Right atrium auricular region (tissue), 2 donors: ENCODE data around the gene TMEM106A. TPM values are rescaled to one million over a fixed set of nuclear protein-coding genes. Genes with fewer than 3 reads are reported as not detected.
"Not testable (repeated sequence)": the region's sequence is repeated elsewhere in the genome, so short reads cannot be mapped to it uniquely, and the experiment has no call there.

ENCODE experiments used
- DNase-seq: peaks from one replicate; pipeline ENCODE4 v3.0.0-alpha.2; 2019; ENCODE audit warnings: low spot score
- H3K27ac ChIP-seq, 2 donors: fragments of 200-600 bp; sonication (generic); 1 replicate in 1 of 2; 2 replicates in 1 of 2; pipeline ENCODE4 v1.5.1; 2016 to 2019
- H3K27me3 ChIP-seq, 2 donors: fragments of 200-600 bp; sonication (generic); one replicate each; pipeline versions ENCODE4 v1.5.1 to v1.6.0; 2017 to 2019
- H3K36me3 ChIP-seq: fragments of 200-600 bp; sonication (generic); one replicate; pipeline ENCODE4 v1.5.1; 2016
- H3K4me1 ChIP-seq, 2 donors: fragments of 200-600 bp; sonication (generic); one replicate each; pipeline versions ENCODE4 v1.5.1 to v1.6.0; 2017 to 2019
- H3K4me3 ChIP-seq, 2 donors: fragments of 200-600 bp; sonication (generic); 1 replicate in 1 of 2; 2 replicates in 1 of 2; pipeline ENCODE4 v1.5.1; 2017 to 2019; ENCODE audit warnings: mild to moderate bottlenecking in 1 of 2, moderate library complexity in 1 of 2
- H3K9me3 ChIP-seq, 2 donors: fragments of 200-600 bp; sonication (generic); one replicate each; pipeline ENCODE4 v1.5.1; 2019
- total RNA-seq, 2 donors: library from RNA; depleted of rRNA; stranded (reverse); fragments of >200 nt; gene quantifications; one replicate each; pipeline ENCODE4 v1.1.0, GENCODE V29; 2016
- TF ChIP-seq, protein P1 (sequence below), 2 donors: fragments of 200-600 bp; sonication (generic); IDR thresholded peaks; one replicate each; pipeline ENCODE4 v1.5.1; 2019; ENCODE audit warnings: antibody characterized with exemption in 2 of 2

The TMEM106A gene
- total RNA-seq, 2 donors from 2014 or later = 2.4 to 3.5 TPM

DNA sequence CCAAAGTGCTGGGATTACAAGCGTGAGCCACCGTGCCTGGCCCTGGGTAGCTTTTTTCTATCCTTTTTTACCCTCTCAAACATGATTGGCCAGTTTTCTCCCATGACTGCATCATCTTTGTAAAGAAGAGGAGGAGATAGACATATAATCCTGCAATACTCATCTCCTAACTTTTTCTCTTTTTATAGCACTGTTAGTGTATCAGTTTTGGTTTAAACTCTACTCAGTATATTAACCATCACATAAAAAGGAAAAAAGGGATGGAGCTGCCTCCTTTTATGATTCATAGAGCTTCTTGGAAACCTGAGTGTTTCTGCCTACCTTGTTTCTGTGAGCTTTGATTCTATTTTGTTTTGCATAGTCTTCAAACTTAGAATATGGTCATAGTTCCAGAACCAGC, 12.0 kb upstream of the TMEM106A start:
- no peaks in the 10 kb centered on the region for H3K27me3 ChIP-seq
- H3K36me3 ChIP-seq = peaks cover 99% of the 10 kb centered on the region
- DNase-seq = no peak
- no peaks in the 10 kb centered on the region for H3K4me1 ChIP-seq
- H3K9me3 ChIP-seq = no peaks in the 10 kb centered on the region
- no peak overlapping the region for H3K27ac ChIP-seq
- H3K4me3 ChIP-seq = no peak overlapping the region
- TF ChIP-seq, protein P1, sequence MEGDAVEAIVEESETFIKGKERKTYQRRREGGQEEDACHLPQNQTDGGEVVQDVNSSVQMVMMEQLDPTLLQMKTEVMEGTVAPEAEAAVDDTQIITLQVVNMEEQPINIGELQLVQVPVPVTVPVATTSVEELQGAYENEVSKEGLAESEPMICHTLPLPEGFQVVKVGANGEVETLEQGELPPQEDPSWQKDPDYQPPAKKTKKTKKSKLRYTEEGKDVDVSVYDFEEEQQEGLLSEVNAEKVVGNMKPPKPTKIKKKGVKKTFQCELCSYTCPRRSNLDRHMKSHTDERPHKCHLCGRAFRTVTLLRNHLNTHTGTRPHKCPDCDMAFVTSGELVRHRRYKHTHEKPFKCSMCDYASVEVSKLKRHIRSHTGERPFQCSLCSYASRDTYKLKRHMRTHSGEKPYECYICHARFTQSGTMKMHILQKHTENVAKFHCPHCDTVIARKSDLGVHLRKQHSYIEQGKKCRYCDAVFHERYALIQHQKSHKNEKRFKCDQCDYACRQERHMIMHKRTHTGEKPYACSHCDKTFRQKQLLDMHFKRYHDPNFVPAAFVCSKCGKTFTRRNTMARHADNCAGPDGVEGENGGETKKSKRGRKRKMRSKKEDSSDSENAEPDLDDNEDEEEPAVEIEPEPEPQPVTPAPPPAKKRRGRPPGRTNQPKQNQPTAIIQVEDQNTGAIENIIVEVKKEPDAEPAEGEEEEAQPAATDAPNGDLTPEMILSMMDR (IDR thresholded peaks at IDR 0.05) = no peak

DNA sequence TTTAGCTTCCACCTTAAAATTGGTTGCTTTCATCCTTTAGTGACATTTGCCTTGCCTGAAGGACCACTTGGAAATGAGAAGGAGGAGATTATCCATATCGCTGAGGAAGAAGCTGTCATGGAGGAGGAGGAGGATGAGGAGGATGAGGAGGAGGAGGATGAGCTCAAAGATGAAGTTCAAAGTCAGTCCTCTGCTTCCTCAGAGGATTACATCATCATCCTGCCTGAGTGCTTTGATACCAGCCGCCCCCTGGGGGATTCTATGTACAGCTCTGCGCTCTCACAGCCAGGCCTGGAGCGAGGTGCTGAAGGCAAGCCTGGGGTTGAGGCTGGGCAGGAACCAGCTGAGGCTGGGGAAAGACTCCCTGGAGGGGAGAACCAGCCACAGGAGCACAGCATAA, 11.5 kb upstream of the TMEM106A start:
- Histone ChIP-seq H3K9me3 (no peaks in the 10 kb centered on the region), H3K36me3 (peaks cover 99% of the 10 kb centered on the region), H3K4me3 (no peak overlapping the region), H3K27ac (no peak overlapping the region), H3K27me3 (no peaks in the 10 kb centered on the region), H3K4me1 (no peaks in the 10 kb centered on the region)
- TF ChIP-seq, protein P1 (IDR thresholded peaks at IDR 0.05) = no peak
- DNase-seq = no peak

DNA sequence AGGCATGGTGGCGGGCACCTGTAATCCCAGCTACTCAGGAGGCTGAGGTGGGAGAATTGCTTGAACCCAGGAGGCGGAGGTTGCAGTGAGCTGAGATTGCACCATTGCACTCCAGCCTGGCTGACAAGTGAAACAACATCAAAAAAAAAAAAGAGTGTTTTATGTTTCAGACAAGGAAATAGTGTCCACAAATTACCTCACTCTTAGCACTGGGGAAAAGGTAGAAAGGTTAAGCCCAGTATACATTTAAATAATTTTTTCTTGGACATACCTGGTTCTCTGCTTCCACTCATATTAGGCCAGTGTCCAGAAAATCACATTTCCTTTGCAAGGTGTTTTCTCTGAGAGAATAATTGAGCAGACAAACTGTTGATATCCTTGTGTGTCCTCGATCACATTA, 8.7 kb upstream of the TMEM106A start:
- not testable (repeated sequence) for H3K27ac ChIP-seq, H3K4me1 ChIP-seq, H3K9me3 ChIP-seq, DNase-seq, H3K27me3 ChIP-seq, H3K4me3 ChIP-seq
- H3K36me3 ChIP-seq = peaks cover 98% of the 10 kb centered on the region

DNA sequence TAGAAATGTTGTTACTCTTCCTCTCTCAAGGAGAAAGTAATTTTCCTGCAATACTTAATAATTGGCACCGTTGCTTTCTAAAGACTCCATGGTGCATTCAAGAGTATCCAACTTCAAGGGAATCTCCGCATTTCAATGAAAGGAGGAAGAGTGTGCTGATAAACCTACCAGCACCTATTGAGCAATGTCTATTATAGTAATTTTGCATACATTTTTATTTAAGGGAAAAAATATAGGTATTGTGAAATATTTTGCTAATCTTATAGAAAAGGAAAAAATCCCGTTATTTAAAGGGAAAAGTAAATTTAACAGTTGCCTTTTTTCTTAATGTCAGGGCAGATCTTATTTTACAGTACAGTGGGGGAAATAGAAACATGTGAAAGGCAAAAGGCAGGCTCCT, 1.1 kb upstream of the TMEM106A start:
- H3K27me3 ChIP-seq = no peaks in the 10 kb centered on the region
- no peak overlapping the region for H3K4me3 ChIP-seq
- no peaks in the 10 kb centered on the region for H3K9me3 ChIP-seq
- TF ChIP-seq, protein P1 (IDR thresholded peaks at IDR 0.05) = no peak
- no peak for DNase-seq
- peak overlapping the region in 1 of 2 donors; percentile 81 for H3K27ac ChIP-seq
- H3K4me1 ChIP-seq = peaks cover 0 to 23% of the 10 kb centered on the region in 2 donors
- H3K36me3 ChIP-seq = peaks cover 42% of the 10 kb centered on the region

DNA sequence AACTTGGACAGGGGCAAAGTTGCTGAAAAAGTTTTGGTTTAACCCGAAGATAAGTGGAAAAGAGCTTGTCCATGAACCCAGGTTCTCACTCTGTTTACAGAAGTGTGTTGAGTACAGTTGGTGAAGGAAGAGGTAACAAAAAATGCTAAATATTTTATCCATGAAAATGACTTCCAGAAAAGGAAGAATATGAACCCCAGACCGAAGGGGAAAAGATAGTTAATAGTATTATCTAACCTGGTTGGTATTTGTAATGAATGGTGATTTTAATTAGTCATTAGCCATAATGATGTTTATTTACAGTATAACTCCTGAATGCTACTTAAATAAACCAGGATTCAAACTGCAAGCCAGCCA, 574 bp upstream of the TMEM106A start:
- no peaks in the 10 kb centered on the region for H3K9me3 ChIP-seq
- no peaks in the 10 kb centered on the region for H3K27me3 ChIP-seq
- H3K36me3 ChIP-seq = peaks cover 44% of the 10 kb centered on the region
- TF ChIP-seq, protein P1 (IDR thresholded peaks at IDR 0.05) = no peak
- H3K4me3 ChIP-seq = peak overlapping the region; percentile 54 to 61
- peak overlapping the region; percentile 80 to 81 for H3K27ac ChIP-seq
- no peak for DNase-seq
- H3K4me1 ChIP-seq = peaks cover 0 to 23% of the 10 kb centered on the region in 2 donors

- Histone ChIP-seq H3K4me3 (peak overlapping the region; percentile 54 to 61), H3K9me3 (no peaks in the 10 kb centered on the region), H3K27ac (peak overlapping the region in 1 of 2 donors; percentile 81), H3K4me1 (peaks cover 0 to 23% of the 10 kb centered on the region in 2 donors), H3K27me3 (no peaks in the 10 kb centered on the region), H3K36me3 (peaks cover 28% of the 10 kb centered on the region)
- DNase-seq = no peak
- TF ChIP-seq, protein P1 (IDR thresholded peaks at IDR 0.05) = no peak
These were observed 1.2 kb downstream of the TMEM106A start for GRCh38 chr17:43212641-43213490.
